Vagina (tissue), 2 donors: Measurements from ENCODE around the gene CALB2.

Source experiments
- POLR2A ChIP-seq, 2 donors: fragments of 450-650 bp; IDR thresholded peaks; one replicate each; pipeline ENCODE4 v1.6.1; 2017; ENCODE audit warnings: antibody characterized with exemption in 2 of 2, mild to moderate bottlenecking in 2 of 2, moderate library complexity in 2 of 2
- POLR2AphosphoS5 ChIP-seq, 2 donors: sonication (generic); formaldehyde crosslinking; IDR thresholded peaks; one replicate each; pipeline ENCODE4 v1.9.0; 2017; ENCODE audit warnings: antibody characterized with exemption in 2 of 2, mild to moderate bottlenecking in 2 of 2, low read depth in 1 of 2; ENCODE audit not compliant: insufficient read depth in 1 of 2
- TF ChIP-seq, protein P1 (sequence below), 3 experiments: fragments of 450-650 bp in 2 of 3; fragments of 200-600 bp in 1 of 3; sonication (generic) in 1 of 3; IDR thresholded peaks; one replicate each; pipeline ENCODE4 v1.5.1; 2017 to 2019; ENCODE audit warnings: antibody characterized with exemption in 3 of 3, mild to moderate bottlenecking in 2 of 3, moderate library complexity in 2 of 3

DNA sequence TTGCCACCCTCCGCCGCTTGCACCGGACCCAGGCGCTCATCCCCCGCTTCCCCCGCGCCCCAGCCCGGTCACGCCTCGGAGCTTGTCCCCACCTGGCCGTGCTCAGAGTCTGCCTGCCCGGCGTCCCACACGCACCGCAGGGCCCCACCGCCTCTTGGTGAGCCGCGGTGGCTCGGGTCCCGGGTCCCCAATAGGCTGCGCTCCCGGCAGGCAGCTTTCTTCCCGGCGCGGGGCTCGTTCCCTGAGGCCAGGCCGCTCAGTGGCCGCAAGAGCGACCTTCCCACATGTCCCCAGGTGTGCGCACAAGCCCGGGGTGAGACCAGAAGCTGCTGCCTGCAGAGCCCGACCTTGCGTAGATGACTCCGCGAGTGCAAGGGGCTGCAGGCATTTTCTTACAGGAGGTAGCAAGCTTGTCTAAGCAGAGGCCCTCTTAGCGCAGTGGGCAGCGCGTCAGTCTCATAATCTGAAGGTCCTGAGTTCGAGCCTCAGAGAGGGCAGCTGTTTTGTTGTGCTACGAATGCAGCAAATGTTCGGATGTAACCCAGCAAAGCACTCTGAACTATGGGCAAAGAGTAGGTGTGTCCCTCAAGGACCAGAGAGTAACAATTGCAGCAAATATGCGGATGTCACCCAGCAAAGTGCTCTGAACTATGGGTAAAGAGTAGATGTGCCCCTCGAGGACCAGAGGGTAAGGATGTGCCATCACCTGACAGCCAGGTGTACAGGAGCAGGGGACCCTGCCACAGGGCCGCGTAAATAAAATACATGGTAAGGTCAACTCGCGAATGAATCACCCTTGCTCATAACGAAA, 67.8 kb downstream of the CALB2 start:
- TF ChIP-seq, protein P1, sequence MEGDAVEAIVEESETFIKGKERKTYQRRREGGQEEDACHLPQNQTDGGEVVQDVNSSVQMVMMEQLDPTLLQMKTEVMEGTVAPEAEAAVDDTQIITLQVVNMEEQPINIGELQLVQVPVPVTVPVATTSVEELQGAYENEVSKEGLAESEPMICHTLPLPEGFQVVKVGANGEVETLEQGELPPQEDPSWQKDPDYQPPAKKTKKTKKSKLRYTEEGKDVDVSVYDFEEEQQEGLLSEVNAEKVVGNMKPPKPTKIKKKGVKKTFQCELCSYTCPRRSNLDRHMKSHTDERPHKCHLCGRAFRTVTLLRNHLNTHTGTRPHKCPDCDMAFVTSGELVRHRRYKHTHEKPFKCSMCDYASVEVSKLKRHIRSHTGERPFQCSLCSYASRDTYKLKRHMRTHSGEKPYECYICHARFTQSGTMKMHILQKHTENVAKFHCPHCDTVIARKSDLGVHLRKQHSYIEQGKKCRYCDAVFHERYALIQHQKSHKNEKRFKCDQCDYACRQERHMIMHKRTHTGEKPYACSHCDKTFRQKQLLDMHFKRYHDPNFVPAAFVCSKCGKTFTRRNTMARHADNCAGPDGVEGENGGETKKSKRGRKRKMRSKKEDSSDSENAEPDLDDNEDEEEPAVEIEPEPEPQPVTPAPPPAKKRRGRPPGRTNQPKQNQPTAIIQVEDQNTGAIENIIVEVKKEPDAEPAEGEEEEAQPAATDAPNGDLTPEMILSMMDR (IDR thresholded peaks at IDR 0.05): no peak
- TF ChIP-seq POLR2A (IDR thresholded peaks at IDR 0.05) (no peak), POLR2AphosphoS5 (IDR thresholded peaks at IDR 0.05; ENCODE audit: insufficient read depth in 1 of 2, low read depth in 1 of 2) (no peak)
